ENCODE measurements around the gene EIF1.

The EIF1 gene

DNA sequence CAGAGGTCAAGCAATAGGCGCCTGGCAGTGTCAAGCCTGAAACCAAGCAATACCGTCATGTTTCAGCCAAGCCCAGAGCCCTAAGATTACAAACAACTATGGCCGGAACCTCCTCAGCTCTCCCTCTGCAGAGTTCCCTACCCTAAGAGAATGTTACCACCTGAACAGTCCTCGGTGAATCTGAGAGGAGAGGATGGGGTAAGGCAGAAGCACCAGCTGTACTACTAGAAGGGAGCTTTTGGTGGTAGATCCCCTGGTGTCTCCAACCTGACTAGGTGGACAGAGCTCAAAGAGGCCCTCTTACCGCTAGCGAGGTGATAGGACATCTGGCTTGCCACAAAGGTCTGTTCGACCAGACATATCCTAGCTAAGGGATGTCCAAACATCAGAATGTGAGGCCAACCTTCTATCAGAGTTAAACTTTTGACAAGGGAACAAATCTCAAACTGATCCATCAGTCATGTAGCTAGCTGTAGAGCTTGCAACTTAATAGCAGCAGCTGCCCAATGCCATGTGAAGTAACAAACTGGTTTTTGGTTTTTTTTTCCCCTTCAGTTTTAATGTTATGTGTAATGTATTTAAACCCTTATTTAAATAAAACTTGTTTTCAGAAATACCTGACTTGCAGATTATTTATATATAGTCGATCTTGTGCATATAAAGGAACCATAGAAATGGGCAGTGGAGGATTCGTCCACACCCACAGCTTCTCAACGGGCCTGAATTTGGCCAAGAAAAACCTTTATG is 2.5 kb downstream of the EIF1 start:
- no peak overlapping the region for H2AFZ ChIP-seq (ENCODE audit: low read length)
- H4K8ac ChIP-seq (ENCODE audit: low read depth, low read length), result no peak overlapping the region
- no peak overlapping the region for H3K4ac ChIP-seq (ENCODE audit: low read length)
- H3K23ac ChIP-seq (ENCODE audit: low read depth, low read length, poor library complexity), result no peak overlapping the region
- H3K9me3 ChIP-seq (replicated peaks in 1 of 2; ENCODE audit: control insufficient read depth in 2 of 2, insufficient read depth in 1 of 2, low read depth in 1 of 2, low read length in 2 of 2), result no peaks in the 10 kb centered on the region
- no peak overlapping the region for H2BK15ac ChIP-seq (ENCODE audit: low read length)
- H3K27me3 ChIP-seq (ENCODE audit: control insufficient read depth in 3 of 3, insufficient read depth in 3 of 3, low read depth in 1 of 3, low read length in 3 of 3), result no peaks in the 10 kb centered on the region
- no peak overlapping the region for H3K9ac ChIP-seq (ENCODE audit: low read depth, low read length, poor library complexity)
- H2BK120ac ChIP-seq (ENCODE audit: low read depth, low read length), result no peak overlapping the region
- no peak overlapping the region for H2AK5ac ChIP-seq (ENCODE audit: low read depth, low read length)
- peaks cover 7% of the 10 kb centered on the region for H3K79me1 ChIP-seq (ENCODE audit: low read depth, low read length)
- no peak overlapping the region for H2BK5ac ChIP-seq (ENCODE audit: low read length)
- no peak overlapping the region for H3K14ac ChIP-seq (ENCODE audit: low read length)
- no peak for DNase-seq (ENCODE audit: low spot score)
- H2BK12ac ChIP-seq (ENCODE audit: low read length), result no peak overlapping the region
- H4K91ac ChIP-seq (ENCODE audit: low read depth, low read length, poor library complexity), result no peak overlapping the region
- no peak overlapping the region for H3K27ac ChIP-seq (replicated peaks; ENCODE audit: low read length)
- no peak overlapping the region for H3K4me2 ChIP-seq (ENCODE audit: insufficient read depth, low read length, poor library complexity, severe bottlenecking)
- no CpG with 5 or more reads among the region's 10 CpGs for WGBS, 2 donors (ENCODE audit: extremely low coverage in 2 of 2, insufficient read length in 2 of 2, insufficient replicate concordance in 1 of 2)
- no peak overlapping the region for H3K4me3 ChIP-seq (ENCODE audit: low read length in 2 of 2)
- H3K36me3 ChIP-seq (replicated peaks in 1 of 2; ENCODE audit: control insufficient read depth in 2 of 2, insufficient read depth in 2 of 2, low read length in 2 of 2), result peaks cover 34 to 58% of the 10 kb centered on the region in 2 donors
- peaks cover 3 to 5% of the 10 kb centered on the region in 2 donors for H3K4me1 ChIP-seq (ENCODE audit: control insufficient read depth in 2 of 2, insufficient read depth in 1 of 2, low read depth in 1 of 2, low read length in 2 of 2)
- H3K18ac ChIP-seq (ENCODE audit: low read length), result no peak overlapping the region

DNA sequence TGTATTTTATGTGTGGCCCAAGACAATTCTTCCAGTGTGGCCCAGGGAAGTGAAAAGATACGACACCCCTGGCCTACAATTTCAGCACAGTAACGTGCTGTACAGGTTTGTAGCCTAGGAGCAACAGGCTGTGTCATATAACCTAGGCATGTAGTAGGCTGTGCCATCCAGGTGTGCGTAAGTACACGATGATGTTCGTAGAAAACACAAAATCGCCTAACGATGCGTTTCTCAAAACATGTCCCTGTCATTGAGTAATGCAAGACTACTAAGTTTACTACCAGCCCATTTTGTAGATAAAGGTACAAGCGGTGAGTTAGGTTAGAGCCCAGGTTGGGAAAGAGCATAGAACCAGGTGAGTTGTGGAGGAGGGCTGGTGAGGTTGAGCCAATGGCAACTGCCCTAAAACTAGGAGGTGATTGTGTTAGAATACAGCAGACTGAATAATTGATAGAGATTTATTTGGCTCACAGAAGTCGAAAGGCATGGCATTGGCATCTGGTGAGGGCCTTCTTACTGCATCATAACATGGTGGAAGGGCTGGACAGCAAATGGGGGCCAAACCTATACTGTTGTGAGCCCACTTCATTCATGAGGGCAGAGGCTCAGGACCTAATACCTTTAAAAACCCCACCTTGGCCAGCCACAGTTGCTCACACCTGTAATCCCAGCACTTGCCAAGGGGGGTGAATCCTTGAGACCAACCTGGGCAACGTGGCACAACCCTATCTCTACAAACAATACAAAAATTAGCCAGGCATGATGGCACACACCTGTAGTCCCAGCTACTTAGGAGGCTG is 4.2 kb downstream of the EIF1 start:
- H3K27ac ChIP-seq (replicated peaks; ENCODE audit: low read length), result no peak overlapping the region
- H3K14ac ChIP-seq (ENCODE audit: low read length), result no peak overlapping the region
- no peak overlapping the region for H2BK15ac ChIP-seq (ENCODE audit: low read length)
- no peak overlapping the region for H4K8ac ChIP-seq (ENCODE audit: low read depth, low read length)
- H2BK5ac ChIP-seq (ENCODE audit: low read length), result no peak overlapping the region
- H2AFZ ChIP-seq (ENCODE audit: low read length), result no peak overlapping the region
- no peak overlapping the region for H2BK12ac ChIP-seq (ENCODE audit: low read length)
- H4K91ac ChIP-seq (ENCODE audit: low read depth, low read length, poor library complexity), result no peak overlapping the region
- H3K9me3 ChIP-seq (replicated peaks in 1 of 2; ENCODE audit: control insufficient read depth in 2 of 2, insufficient read depth in 1 of 2, low read depth in 1 of 2, low read length in 2 of 2), result no peaks in the 10 kb centered on the region
- H3K9ac ChIP-seq (ENCODE audit: low read depth, low read length, poor library complexity), result no peak overlapping the region
- H2AK5ac ChIP-seq (ENCODE audit: low read depth, low read length), result no peak overlapping the region
- H3K4me2 ChIP-seq (ENCODE audit: insufficient read depth, low read length, poor library complexity, severe bottlenecking), result no peak overlapping the region
- no peak overlapping the region for H3K18ac ChIP-seq (ENCODE audit: low read length)
- H3K36me3 ChIP-seq (replicated peaks in 1 of 2; ENCODE audit: control insufficient read depth in 2 of 2, insufficient read depth in 2 of 2, low read length in 2 of 2), result peaks cover 34 to 58% of the 10 kb centered on the region in 2 donors
- WGBS, 2 donors (ENCODE audit: extremely low coverage in 2 of 2, insufficient read length in 2 of 2, insufficient replicate concordance in 1 of 2), result no CpG with 5 or more reads among the region's 11 CpGs
- H2BK120ac ChIP-seq (ENCODE audit: low read depth, low read length), result no peak overlapping the region
- no peaks in the 10 kb centered on the region for H3K27me3 ChIP-seq (ENCODE audit: control insufficient read depth in 3 of 3, insufficient read depth in 3 of 3, low read depth in 1 of 3, low read length in 3 of 3)
- H3K4ac ChIP-seq (ENCODE audit: low read length), result no peak overlapping the region
- H3K4me3 ChIP-seq (ENCODE audit: low read length in 2 of 2), result no peak overlapping the region
- no peak for DNase-seq (ENCODE audit: low spot score)
- H3K79me1 ChIP-seq (ENCODE audit: low read depth, low read length), result peaks cover 7% of the 10 kb centered on the region
- H3K4me1 ChIP-seq (ENCODE audit: control insufficient read depth in 2 of 2, insufficient read depth in 1 of 2, low read depth in 1 of 2, low read length in 2 of 2), result peaks cover 3 to 5% of the 10 kb centered on the region in 2 donors
- H3K23ac ChIP-seq (ENCODE audit: low read depth, low read length, poor library complexity), result no peak overlapping the region

DNA sequence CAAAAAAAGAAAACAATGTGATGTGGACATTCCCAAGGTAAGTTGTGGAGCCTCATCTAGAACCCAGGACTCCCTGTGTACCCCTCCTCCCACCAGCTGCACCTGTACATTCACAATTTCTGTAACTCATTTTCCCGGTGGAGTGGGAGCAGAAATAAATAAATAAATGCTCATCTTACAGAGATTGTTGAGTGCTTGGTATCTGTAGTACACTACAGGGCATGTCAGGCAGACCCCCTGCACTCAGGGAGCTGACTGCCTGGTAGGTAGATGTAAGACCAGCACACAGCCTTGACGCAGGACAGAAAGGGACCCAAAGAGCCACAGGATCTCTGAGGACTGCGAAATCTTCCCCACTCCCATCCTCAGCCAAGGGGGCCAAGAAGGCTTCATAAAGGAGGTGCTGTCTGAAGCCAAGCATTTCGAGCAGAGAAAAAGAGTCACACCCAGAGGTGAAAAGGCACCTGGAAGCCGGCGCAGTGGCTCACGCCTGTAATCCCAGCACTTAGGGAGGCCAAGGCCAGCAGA is 6.5 kb downstream of the EIF1 start:
- H3K79me1 ChIP-seq (ENCODE audit: low read depth, low read length), result peaks cover 2% of the 10 kb centered on the region
- H2BK12ac ChIP-seq (ENCODE audit: low read length), result no peak overlapping the region
- H3K14ac ChIP-seq (ENCODE audit: low read length), result no peak overlapping the region
- H2BK15ac ChIP-seq (ENCODE audit: low read length), result no peak overlapping the region
- DNase-seq (ENCODE audit: low spot score), result no peak
- H4K8ac ChIP-seq (ENCODE audit: low read depth, low read length), result no peak overlapping the region
- no peak overlapping the region for H3K23ac ChIP-seq (ENCODE audit: low read depth, low read length, poor library complexity)
- no peaks in the 10 kb centered on the region for H3K9me3 ChIP-seq (replicated peaks in 1 of 2; ENCODE audit: control insufficient read depth in 2 of 2, insufficient read depth in 1 of 2, low read depth in 1 of 2, low read length in 2 of 2)
- peaks cover 29 to 49% of the 10 kb centered on the region in 2 donors for H3K36me3 ChIP-seq (replicated peaks in 1 of 2; ENCODE audit: control insufficient read depth in 2 of 2, insufficient read depth in 2 of 2, low read length in 2 of 2)
- no peak overlapping the region for H3K18ac ChIP-seq (ENCODE audit: low read length)
- H3K4me1 ChIP-seq (ENCODE audit: control insufficient read depth in 2 of 2, insufficient read depth in 1 of 2, low read depth in 1 of 2, low read length in 2 of 2), result peaks cover 0 to under 1% of the 10 kb centered on the region in 2 donors
- H2BK120ac ChIP-seq (ENCODE audit: low read depth, low read length), result no peak overlapping the region
- H2AK5ac ChIP-seq (ENCODE audit: low read depth, low read length), result no peak overlapping the region
- H3K9ac ChIP-seq (ENCODE audit: low read depth, low read length, poor library complexity), result no peak overlapping the region
- H4K91ac ChIP-seq (ENCODE audit: low read depth, low read length, poor library complexity), result no peak overlapping the region
- H3K27me3 ChIP-seq (ENCODE audit: control insufficient read depth in 3 of 3, insufficient read depth in 3 of 3, low read depth in 1 of 3, low read length in 3 of 3), result no peaks in the 10 kb centered on the region
- H3K4me2 ChIP-seq (ENCODE audit: insufficient read depth, low read length, poor library complexity, severe bottlenecking), result no peak overlapping the region
- no CpG with 5 or more reads among the region's 7 CpGs for WGBS, 2 donors (ENCODE audit: extremely low coverage in 2 of 2, insufficient read length in 2 of 2, insufficient replicate concordance in 1 of 2)
- H3K4me3 ChIP-seq (ENCODE audit: low read length in 2 of 2), result no peak overlapping the region
- H3K4ac ChIP-seq (ENCODE audit: low read length), result no peak overlapping the region
- H2BK5ac ChIP-seq (ENCODE audit: low read length), result no peak overlapping the region
- no peak overlapping the region for H3K27ac ChIP-seq (replicated peaks; ENCODE audit: low read length)
- H2AFZ ChIP-seq (ENCODE audit: low read length), result no peak overlapping the region
